HEK293 (cell line): ENCODE results near the gene STON2.
"Not testable (repeated sequence)": the region's sequence is repeated elsewhere in the genome, so short reads cannot be mapped to it uniquely, and the experiment has no call there.

ENCODE experiments used
- CTCF ChIA-PET: fragments of 350-600 bp; formaldehyde crosslinking; extraction: SDS; loops from one replicate; lab custom pipeline; 2021; ENCODE audit warnings: antibody characterized with exemption; lab: Yijun Ruan, JAX
- POLR2A ChIA-PET: fragments of 300-600 bp; formaldehyde crosslinking; extraction: SDS; loops from one replicate; lab custom pipeline; 2020; ENCODE audit warnings: antibody characterized with exemption, inconsistent platforms; lab: Yijun Ruan, JAX
- H3K27ac ChIP-seq: fragments of 200-500 bp; sonication (Bioruptor generic); 2 replicates; pipeline ENCODE4 v1.5.1; 2014; ENCODE audit warnings: low read depth, low read length, control low read depth, inconsistent platforms; ENCODE audit errors: extremely low read depth
- H3K36me3 ChIP-seq, 2 experiments: fragments of 200-500 bp in 1 of 2; sonication (Bioruptor generic) in 1 of 2; 1 replicate in 1 of 2; 2 replicates in 1 of 2; pipeline ENCODE4 v1.5.1; 2014 to 2017; ENCODE audit warnings: inconsistent platforms in 2 of 2, low read length in 2 of 2; ENCODE audit not compliant: control insufficient read depth in 2 of 2, insufficient read depth in 1 of 2
- H3K4me1 ChIP-seq: fragments of 200-500 bp; sonication (Bioruptor generic); 2 replicates; pipeline ENCODE4 v1.5.1; 2014; ENCODE audit warnings: mild to moderate bottlenecking, low read length, inconsistent platforms; ENCODE audit not compliant: control insufficient read depth, insufficient read depth
- H3K4me3 ChIP-seq: 2 replicates; pipeline ENCODE4 v1.5.1; 2011; ENCODE audit warnings: low read depth, mild to moderate bottlenecking, control low read depth, low read length, moderate library complexity
- H3K9me3 ChIP-seq: fragments of 200-500 bp; sonication (Bioruptor generic); 2 replicates; pipeline ENCODE4 v1.5.1; 2014; ENCODE audit warnings: low read depth, low read length, inconsistent platforms; ENCODE audit not compliant: control insufficient read depth, insufficient read depth
- BCL11A ChIP-seq: fragments of 450-650 bp; formaldehyde crosslinking; IDR thresholded peaks from 2 replicates; pipeline ENCODE4 v1.5.1; 2016; ENCODE audit warnings: low read depth, missing biosample characterization, missing genetic modification characterization
- HOXC10 ChIP-seq: sonication (generic); formaldehyde crosslinking; IDR thresholded peaks from 2 replicates; pipeline ENCODE4 v1.8.1; 2023; ENCODE audit warnings: mild to moderate bottlenecking, missing genetic modification reagents
- MEIS1 ChIP-seq: sonication (generic); formaldehyde crosslinking; IDR thresholded peaks from 2 replicates; pipeline ENCODE4 v1.8.1; 2022; ENCODE audit warnings: missing genetic modification reagents, mild to moderate bottlenecking, borderline replicate concordance
- PBX3 ChIP-seq: sonication (generic); formaldehyde crosslinking; IDR thresholded peaks from 2 replicates; pipeline ENCODE4 v1.8.1; 2022; ENCODE audit warnings: mild to moderate bottlenecking, moderate library complexity, missing genetic modification reagents
- YY1 ChIP-seq: fragments of 450-650 bp; formaldehyde crosslinking; IDR thresholded peaks from 2 replicates; pipeline ENCODE4 v1.5.1; 2018; ENCODE audit warnings: missing biosample characterization, missing genetic modification characterization
- ZNF157 ChIP-seq: fragments of 450-650 bp; formaldehyde crosslinking; IDR thresholded peaks from 2 replicates; pipeline ENCODE4 v1.5.1; 2016; ENCODE audit warnings: missing biosample characterization, missing genetic modification characterization
- ZNF239 ChIP-seq: fragments of 450-650 bp; formaldehyde crosslinking; IDR thresholded peaks from 2 replicates; pipeline ENCODE4 v1.5.1; 2016; ENCODE audit warnings: missing biosample characterization, missing genetic modification characterization
- ZNF24 ChIP-seq: fragments of 450-650 bp; formaldehyde crosslinking; IDR thresholded peaks from 2 replicates; pipeline ENCODE4 v1.5.1; 2016; ENCODE audit warnings: missing biosample characterization, missing genetic modification characterization
- ZNF341 ChIP-seq: fragments of 450-650 bp; formaldehyde crosslinking; IDR thresholded peaks from 2 replicates; pipeline ENCODE4; 2016; ENCODE audit warnings: low read depth, missing biosample characterization, missing genetic modification characterization
- ZNF423 ChIP-seq: fragments of 450-650 bp; formaldehyde crosslinking; IDR thresholded peaks from 2 replicates; pipeline ENCODE4 v1.5.1; 2016; ENCODE audit warnings: missing biosample characterization, missing genetic modification characterization
- ZNF433 ChIP-seq: fragments of 450-650 bp; formaldehyde crosslinking; IDR thresholded peaks from 2 replicates; pipeline ENCODE4 v1.5.1; 2016; ENCODE audit warnings: missing biosample characterization, missing genetic modification characterization, low read depth
- ZNF514 ChIP-seq: fragments of 450-650 bp; formaldehyde crosslinking; IDR thresholded peaks from 2 replicates; pipeline ENCODE4 v1.5.1; 2016; ENCODE audit warnings: missing biosample characterization, missing genetic modification characterization
- ZNF518A ChIP-seq: fragments of 450-650 bp; formaldehyde crosslinking; conservative IDR thresholded peaks from 2 replicates; pipeline ENCODE4 v1.5.1; 2016; ENCODE audit warnings: low read depth, missing biosample characterization, missing genetic modification characterization
- ZNF555 ChIP-seq: fragments of 450-650 bp; formaldehyde crosslinking; conservative IDR thresholded peaks from 2 replicates; pipeline ENCODE4 v1.5.1; 2017; ENCODE audit warnings: missing biosample characterization, mild to moderate bottlenecking, missing genetic modification characterization, inconsistent platforms
- ZNF792 ChIP-seq: fragments of 450-650 bp; formaldehyde crosslinking; IDR thresholded peaks from 2 replicates; pipeline ENCODE4 v1.5.1; 2016; ENCODE audit warnings: missing biosample characterization, missing genetic modification characterization
- TF ChIP-seq, protein P1 (sequence below): fragments of 450-650 bp; formaldehyde crosslinking; IDR thresholded peaks from 2 replicates; pipeline ENCODE4 v1.5.1; 2016; ENCODE audit warnings: missing biosample characterization, missing genetic modification characterization
- TF ChIP-seq, protein P2 (sequence below): fragments of 450-650 bp; formaldehyde crosslinking; IDR thresholded peaks from 2 replicates; pipeline ENCODE4; 2016; ENCODE audit warnings: missing biosample characterization, missing genetic modification characterization

The STON2 gene

GRCh38 chr14:81246461-81247270 lies 153.5 kb downstream of the STON2 start:
- Histone ChIP-seq H3K9me3 (no peaks in the 10 kb centered on the region), H3K4me3 (no peak overlapping the region), H3K4me1 (no peaks in the 10 kb centered on the region), H3K36me3 (no peaks in the 10 kb centered on the region), H3K27ac (no peak overlapping the region)
- ChIA-PET CTCF (interaction anchor here (0.9 kb wide), 1 partner anchor 206 kb away, joined by 3 read pairs; no protein-coding TSS in a partner anchor), POLR2A (interaction anchor here (1.3 kb wide), 1 partner anchor 25 kb away, joined by 3 read pairs; the partner anchor contains the start of gene GTF2A1)
- no peak for TF ChIP-seq BCL11A (tag by site-specific recombination)

DNA sequence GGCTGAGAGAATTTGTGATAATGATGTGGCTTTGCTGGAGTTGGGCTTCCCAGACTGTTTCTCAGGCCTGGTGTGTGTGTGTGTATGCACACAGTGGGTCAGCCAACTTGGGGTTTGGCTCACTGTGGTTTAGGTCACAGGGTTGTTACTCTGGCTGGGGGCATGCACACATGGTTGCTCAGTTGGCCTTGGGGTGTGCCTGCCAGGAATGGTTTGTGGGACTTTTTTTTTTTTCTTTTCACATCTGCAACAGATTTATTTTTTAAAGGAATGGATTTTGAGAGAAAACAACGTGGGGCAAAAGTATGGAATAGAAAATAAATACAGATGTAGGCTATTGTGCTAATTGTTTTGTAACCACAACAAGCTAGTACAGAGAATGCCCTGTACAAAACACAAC lies 154.4 kb downstream of the STON2 start:
- ChIA-PET POLR2A (no interaction called here), CTCF (no interaction called here)
- H3K27ac ChIP-seq: no peak overlapping the region
- no peaks in the 10 kb centered on the region for H3K9me3 ChIP-seq
- H3K4me3 ChIP-seq: no peak overlapping the region
- no peaks in the 10 kb centered on the region for H3K36me3 ChIP-seq
- no peaks in the 10 kb centered on the region for H3K4me1 ChIP-seq
- no peak for TF ChIP-seq YY1 (tag by site-specific recombination)
- TF ChIP-seq, protein P1, sequence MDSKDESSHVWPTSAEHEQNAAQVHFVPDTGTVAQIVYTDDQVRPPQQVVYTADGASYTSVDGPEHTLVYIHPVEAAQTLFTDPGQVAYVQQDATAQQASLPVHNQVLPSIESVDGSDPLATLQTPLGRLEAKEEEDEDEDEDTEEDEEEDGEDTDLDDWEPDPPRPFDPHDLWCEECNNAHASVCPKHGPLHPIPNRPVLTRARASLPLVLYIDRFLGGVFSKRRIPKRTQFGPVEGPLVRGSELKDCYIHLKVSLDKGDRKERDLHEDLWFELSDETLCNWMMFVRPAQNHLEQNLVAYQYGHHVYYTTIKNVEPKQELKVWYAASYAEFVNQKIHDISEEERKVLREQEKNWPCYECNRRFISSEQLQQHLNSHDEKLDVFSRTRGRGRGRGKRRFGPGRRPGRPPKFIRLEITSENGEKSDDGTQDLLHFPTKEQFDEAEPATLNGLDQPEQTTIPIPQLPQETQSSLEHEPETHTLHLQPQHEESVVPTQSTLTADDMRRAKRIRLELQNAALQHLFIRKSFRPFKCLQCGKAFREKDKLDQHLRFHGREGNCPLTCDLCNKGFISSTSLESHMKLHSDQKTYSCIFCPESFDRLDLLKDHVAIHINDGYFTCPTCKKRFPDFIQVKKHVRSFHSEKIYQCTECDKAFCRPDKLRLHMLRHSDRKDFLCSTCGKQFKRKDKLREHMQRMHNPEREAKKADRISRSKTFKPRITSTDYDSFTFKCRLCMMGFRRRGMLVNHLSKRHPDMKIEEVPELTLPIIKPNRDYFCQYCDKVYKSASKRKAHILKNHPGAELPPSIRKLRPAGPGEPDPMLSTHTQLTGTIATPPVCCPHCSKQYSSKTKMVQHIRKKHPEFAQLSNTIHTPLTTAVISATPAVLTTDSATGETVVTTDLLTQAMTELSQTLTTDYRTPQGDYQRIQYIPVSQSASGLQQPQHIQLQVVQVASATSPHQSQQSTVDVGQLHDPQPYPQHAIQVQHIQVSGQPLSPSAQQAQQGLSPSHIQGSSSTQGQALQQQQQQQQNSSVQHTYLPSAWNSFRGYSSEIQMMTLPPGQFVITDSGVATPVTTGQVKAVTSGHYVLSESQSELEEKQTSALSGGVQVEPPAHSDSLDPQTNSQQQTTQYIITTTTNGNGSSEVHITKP (tag by site-specific recombination): no peak
- TF ChIP-seq ZNF24 (tag by site-specific recombination): no peak
- no peak for TF ChIP-seq ZNF239 (tag by site-specific recombination)
- TF ChIP-seq PBX3 (CRISPR knock-in tag): no peak
- TF ChIP-seq ZNF157 (tag by site-specific recombination): no peak
- TF ChIP-seq HOXC10: no peak
- TF ChIP-seq, protein P2, sequence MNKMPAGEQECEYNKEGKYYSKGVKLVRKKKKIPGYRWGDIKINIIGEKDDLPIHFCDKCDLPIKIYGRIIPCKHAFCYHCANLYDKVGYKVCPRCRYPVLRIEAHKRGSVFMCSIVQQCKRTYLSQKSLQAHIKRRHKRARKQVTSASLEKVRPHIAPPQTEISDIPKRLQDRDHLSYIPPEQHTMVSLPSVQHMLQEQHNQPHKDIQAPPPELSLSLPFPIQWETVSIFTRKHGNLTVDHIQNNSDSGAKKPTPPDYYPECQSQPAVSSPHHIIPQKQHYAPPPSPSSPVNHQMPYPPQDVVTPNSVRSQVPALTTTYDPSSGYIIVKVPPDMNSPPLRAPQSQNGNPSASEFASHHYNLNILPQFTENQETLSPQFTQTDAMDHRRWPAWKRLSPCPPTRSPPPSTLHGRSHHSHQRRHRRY (tag by site-specific recombination): no peak
- no peak for TF ChIP-seq ZNF792 (tag by site-specific recombination)
- no peak for TF ChIP-seq ZNF555
- no peak for TF ChIP-seq ZNF514 (tag by site-specific recombination)
- no peak for TF ChIP-seq MEIS1 (CRISPR knock-in tag)
- TF ChIP-seq ZNF433: no peak
- TF ChIP-seq ZNF341 (tag by site-specific recombination): no peak
- no peak for TF ChIP-seq ZNF518A (tag by site-specific recombination)
- TF ChIP-seq ZNF423 (tag by site-specific recombination): no peak
- TF ChIP-seq, all 188 proteins: peak for 0

GRCh38 chr14:81244431-81244830 lies 155.7 kb downstream of the STON2 start:
- H3K9me3 ChIP-seq, H3K27ac ChIP-seq, CTCF ChIA-PET, H3K36me3 ChIP-seq, H3K4me1 ChIP-seq, POLR2A ChIA-PET, H3K4me3 ChIP-seq: not testable (repeated sequence)
